ENCODE results near the gene MAST4. TPM values are rescaled to one million over a fixed set of nuclear protein-coding genes. Genes with fewer than 3 reads are reported as not detected.
A peak's percentile ranks its signal among the peaks of the same experiment; 100 is the strongest.

The MAST4 gene
- total and polyA plus RNA-seq, 8 donors = 5.9 to 29.7 (median 10.0) TPM

DNA sequence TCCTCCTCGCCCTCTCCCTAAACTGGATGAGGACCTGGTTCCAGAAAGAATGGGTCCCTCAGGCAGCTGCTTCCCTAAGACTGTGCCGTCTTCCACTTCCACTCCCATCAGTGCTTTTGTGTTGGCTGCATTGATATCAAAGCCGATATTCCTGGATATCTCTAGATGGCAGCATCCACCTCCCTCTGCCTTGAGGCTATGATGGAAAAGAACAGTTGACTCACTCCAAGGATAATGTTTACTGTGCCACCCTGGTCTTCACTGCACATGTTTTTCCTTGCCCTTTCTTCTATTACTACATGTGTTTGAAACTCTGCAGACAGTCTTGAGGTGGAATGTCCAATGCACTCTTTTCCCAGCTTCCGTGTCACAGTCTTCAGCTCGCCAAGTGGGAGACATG is 211.6 kb downstream of the MAST4 start:
- no peak overlapping the region for H3K27ac ChIP-seq
- H3K27me3 ChIP-seq = no peaks in the 10 kb centered on the region
- H3K36me3 ChIP-seq = no peaks in the 10 kb centered on the region
- no peaks in the 10 kb centered on the region for H3K9me3 ChIP-seq
- no peaks in the 10 kb centered on the region for H3K4me1 ChIP-seq
- DNase-seq = no peak
- WGBS, 2 donors = 72 to 78% methylated on average over 5 of the region's 5 CpGs
- ATAC-seq = peak in 3 of 4 donors; percentile 83 to 84 (median 83)
- H3K4me3 ChIP-seq = no peak overlapping the region
- TF ChIP-seq, protein P1, sequence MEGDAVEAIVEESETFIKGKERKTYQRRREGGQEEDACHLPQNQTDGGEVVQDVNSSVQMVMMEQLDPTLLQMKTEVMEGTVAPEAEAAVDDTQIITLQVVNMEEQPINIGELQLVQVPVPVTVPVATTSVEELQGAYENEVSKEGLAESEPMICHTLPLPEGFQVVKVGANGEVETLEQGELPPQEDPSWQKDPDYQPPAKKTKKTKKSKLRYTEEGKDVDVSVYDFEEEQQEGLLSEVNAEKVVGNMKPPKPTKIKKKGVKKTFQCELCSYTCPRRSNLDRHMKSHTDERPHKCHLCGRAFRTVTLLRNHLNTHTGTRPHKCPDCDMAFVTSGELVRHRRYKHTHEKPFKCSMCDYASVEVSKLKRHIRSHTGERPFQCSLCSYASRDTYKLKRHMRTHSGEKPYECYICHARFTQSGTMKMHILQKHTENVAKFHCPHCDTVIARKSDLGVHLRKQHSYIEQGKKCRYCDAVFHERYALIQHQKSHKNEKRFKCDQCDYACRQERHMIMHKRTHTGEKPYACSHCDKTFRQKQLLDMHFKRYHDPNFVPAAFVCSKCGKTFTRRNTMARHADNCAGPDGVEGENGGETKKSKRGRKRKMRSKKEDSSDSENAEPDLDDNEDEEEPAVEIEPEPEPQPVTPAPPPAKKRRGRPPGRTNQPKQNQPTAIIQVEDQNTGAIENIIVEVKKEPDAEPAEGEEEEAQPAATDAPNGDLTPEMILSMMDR (IDR thresholded peaks at IDR 0.05) = peak in 1 of 4 donors; percentile 10
- no peak for FAIRE-seq
- intact Hi-C loops (cut with DNase I) = no loop called here

DNA sequence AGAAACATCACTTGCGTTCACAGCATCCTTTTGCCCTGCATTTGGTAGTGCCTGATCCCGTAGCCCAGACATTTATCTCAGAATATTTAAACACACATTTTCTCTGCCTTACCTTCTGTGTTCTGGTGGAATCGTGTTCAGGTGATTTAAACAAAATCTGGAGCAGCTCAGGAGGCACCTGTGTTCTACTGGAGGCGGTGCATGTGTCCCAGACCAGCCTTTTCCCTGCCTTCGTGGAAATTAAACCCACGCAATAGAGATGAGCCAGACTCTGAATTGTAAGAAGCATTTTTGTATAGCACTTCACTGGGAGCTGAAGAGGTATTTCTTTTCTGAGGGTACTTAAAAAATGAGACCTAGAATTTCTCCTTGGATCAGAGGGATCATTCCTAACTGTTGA is 212.5 kb downstream of the MAST4 start:
- Histone ChIP-seq H3K27me3 (no peaks in the 10 kb centered on the region), H3K4me3 (no peak overlapping the region), H3K36me3 (no peaks in the 10 kb centered on the region), H3K4me1 (no peaks in the 10 kb centered on the region), H3K27ac (no peak overlapping the region), H3K9me3 (no peaks in the 10 kb centered on the region)
- WGBS, 2 donors = 82 to 84% methylated on average over 6 of the region's 6 CpGs
- ATAC-seq = no peak
- no peak for DNase-seq
- no peak for FAIRE-seq
- intact Hi-C loops (cut with DNase I) = no loop called here
- TF ChIP-seq, protein P1 (IDR thresholded peaks at IDR 0.05) = no peak

DNA sequence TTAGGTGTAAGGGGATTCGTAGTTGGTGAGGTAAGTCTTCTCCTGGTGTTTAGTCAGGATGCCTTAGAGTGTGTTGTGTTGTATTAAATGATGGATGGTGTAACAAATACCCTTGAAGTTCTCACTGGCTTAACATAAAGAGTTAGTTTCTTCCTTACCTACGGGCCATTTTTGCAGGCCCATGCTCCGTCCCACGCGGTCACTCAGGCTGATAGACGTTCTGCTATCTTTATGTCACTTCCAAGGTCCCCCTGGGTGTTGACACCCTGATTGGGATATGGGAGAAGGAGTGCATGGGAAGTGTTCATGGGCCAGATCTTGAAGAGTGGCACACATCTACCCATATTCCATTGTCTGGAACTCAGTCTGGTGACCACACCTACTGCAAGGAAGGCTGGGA is 214.0 kb downstream of the MAST4 start:
- no peak for ATAC-seq
- WGBS, 2 donors = 74 to 85% methylated on average over 6 of the region's 6 CpGs
- H3K27me3 ChIP-seq = no peaks in the 10 kb centered on the region
- H3K27ac ChIP-seq = no peak overlapping the region
- no peak overlapping the region for H3K4me3 ChIP-seq
- no peaks in the 10 kb centered on the region for H3K9me3 ChIP-seq
- no peak for DNase-seq
- no peaks in the 10 kb centered on the region for H3K36me3 ChIP-seq
- FAIRE-seq = no peak
- intact Hi-C loops (cut with DNase I) = loop anchor here in 1 of 3 donors (10.0 kb wide), 1 partner anchor 395 kb away; no protein-coding TSS in a partner anchor
- no peaks in the 10 kb centered on the region for H3K4me1 ChIP-seq
- TF ChIP-seq, protein P1 (IDR thresholded peaks at IDR 0.05) = no peak

DNA sequence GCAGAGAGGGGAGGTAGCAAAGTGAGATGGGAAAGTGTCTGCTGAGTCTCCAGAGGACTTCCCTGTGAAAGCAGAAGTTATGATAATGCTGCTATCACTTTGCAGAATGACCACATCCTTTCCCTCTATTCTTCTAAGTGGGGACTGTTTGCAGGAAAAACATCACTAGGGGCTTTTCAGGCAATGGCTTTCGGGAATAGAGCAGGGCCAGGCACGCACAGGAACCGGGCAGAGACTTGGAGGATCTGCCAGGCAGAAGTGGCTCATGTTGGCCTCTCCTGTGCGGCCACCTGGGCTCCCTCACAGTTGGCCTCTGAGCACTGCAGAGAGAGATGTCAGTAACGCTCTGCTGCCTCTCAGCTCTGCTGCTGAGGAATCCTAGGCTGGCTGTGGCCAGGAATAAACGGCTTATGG is 214.7 kb downstream of the MAST4 start:
- DNase-seq = no peak
- TF ChIP-seq, protein P1 (IDR thresholded peaks at IDR 0.05) = no peak
- Histone ChIP-seq H3K4me1 (no peaks in the 10 kb centered on the region), H3K4me3 (no peak overlapping the region), H3K9me3 (no peaks in the 10 kb centered on the region), H3K36me3 (no peaks in the 10 kb centered on the region), H3K27me3 (no peaks in the 10 kb centered on the region), H3K27ac (no peak overlapping the region)
- ATAC-seq = no peak
- intact Hi-C loops (cut with DNase I) = loop anchor here in 1 of 3 donors (10.0 kb wide), 1 partner anchor 394 kb away; no protein-coding TSS in a partner anchor
- WGBS, 2 donors = 79 to 82% methylated on average over 6 of the region's 6 CpGs
- no peak for FAIRE-seq

DNA sequence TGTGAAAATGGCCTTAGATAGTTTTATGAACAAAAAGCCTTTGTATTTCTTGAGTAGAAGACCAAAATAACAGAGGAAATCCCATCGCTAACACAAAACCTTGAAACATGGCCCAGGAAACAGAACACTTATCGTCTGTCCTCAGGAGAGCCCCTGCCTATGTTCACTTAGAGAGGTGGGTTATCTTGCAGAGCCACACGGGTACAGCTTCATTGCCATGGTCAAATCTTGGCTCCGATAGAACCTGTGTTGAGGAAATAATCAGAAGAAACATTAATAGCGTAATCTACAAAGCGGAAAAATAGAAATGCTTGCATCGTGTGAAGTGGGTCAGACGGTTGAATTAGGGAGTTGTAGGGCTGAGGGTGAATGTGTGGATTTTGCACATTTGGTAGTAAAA is 216.1 kb downstream of the MAST4 start:
- intact Hi-C loops (cut with DNase I) = loop anchor here in 1 of 3 donors (10.0 kb wide), 1 partner anchor 393 kb away; no protein-coding TSS in a partner anchor
- H3K36me3 ChIP-seq = no peaks in the 10 kb centered on the region
- H3K9me3 ChIP-seq = no peaks in the 10 kb centered on the region
- TF ChIP-seq, protein P1 (IDR thresholded peaks at IDR 0.05) = no peak
- FAIRE-seq = no peak
- no peak overlapping the region for H3K4me3 ChIP-seq
- 66 to 67% methylated on average over 8 of the region's 8 CpGs for WGBS, 2 donors
- no peaks in the 10 kb centered on the region for H3K4me1 ChIP-seq
- no peaks in the 10 kb centered on the region for H3K27me3 ChIP-seq
- H3K27ac ChIP-seq = no peak overlapping the region
- peak in 2 of 4 donors; percentile 11 to 29 for ATAC-seq
- no peak for DNase-seq

All from pancreas (tissue), 10 donors.